NCI-H446 (cell line): ENCODE measurements around the gene EGFLAM.

Experiments
- DNase-seq, 2 experiments: peaks; one replicate each; lab custom pipeline; 2025; lab: John Stamatoyannopoulos, UW

EGFLAM gene

GRCh38 chr5:38258319-38259061 is at the start of gene EGFLAM:
Gene EGFLAM, plus strand, starts transcription at chr5:38258559. Its CDS starts 196 bp downstream, at chr5:38258755.
- no peak for DNase-seq

- DNase-seq = peak; percentile 24 to 63
These were observed 49.5 kb upstream of the EGFLAM start for GRCh38 chr5:38208782-38209378.

GRCh38 chr5:38210676-38211353 is 47.5 kb upstream of the EGFLAM start:
- DNase-seq = no peak

- no peak for DNase-seq
These were observed 47.0 kb upstream of the EGFLAM start for GRCh38 chr5:38211354-38211710.

GRCh38 chr5:38212307-38212706 is 46.1 kb upstream of the EGFLAM start:
- no peak for DNase-seq

GRCh38 chr5:38226091-38226490 is 32.3 kb upstream of the EGFLAM start:
- DNase-seq = no peak

- no peak for DNase-seq
These were observed 29.4 kb upstream of the EGFLAM start for GRCh38 chr5:38228914-38229313.

GRCh38 chr5:38234737-38235136 is 23.6 kb upstream of the EGFLAM start:
- DNase-seq = no peak

GRCh38 chr5:38237681-38238080 is 20.7 kb upstream of the EGFLAM start:
- DNase-seq = no peak

GRCh38 chr5:38240212-38240611 is 18.1 kb upstream of the EGFLAM start:
- DNase-seq = no peak

GRCh38 chr5:38241655-38242054 is 16.7 kb upstream of the EGFLAM start:
- DNase-seq = no peak

GRCh38 chr5:38245307-38245706 is 13.1 kb upstream of the EGFLAM start:
- DNase-seq = no peak

GRCh38 chr5:38249301-38249700 is 9.1 kb upstream of the EGFLAM start:
- DNase-seq = no peak

GRCh38 chr5:38249812-38250211 is 8.5 kb upstream of the EGFLAM start:
- DNase-seq = no peak

- no peak for DNase-seq
These were observed 7.5 kb upstream of the EGFLAM start for GRCh38 chr5:38250763-38251448.

GRCh38 chr5:38253759-38254158 is 4.6 kb upstream of the EGFLAM start:
- DNase-seq = no peak

GRCh38 chr5:38257308-38258041 is 884 bp upstream of the EGFLAM start:
- no peak for DNase-seq

GRCh38 chr5:38258042-38258318 is 379 bp upstream of the EGFLAM start:
- no peak for DNase-seq

GRCh38 chr5:38259062-38259808 is 876 bp downstream of the EGFLAM start:
- DNase-seq = no peak

- DNase-seq = no peak
These were observed 1.4 kb downstream of the EGFLAM start for GRCh38 chr5:38259809-38260160.

GRCh38 chr5:38263983-38264382 is 5.6 kb downstream of the EGFLAM start:
- no peak for DNase-seq
